GM20000 (cell line): ENCODE data around the gene TELO2.

Experiments
- DNase-seq: peaks from one replicate; pipeline ENCODE4 v3.0.0; 2012; ENCODE audit warnings: low spot score
- CTCF ChIP-seq: IDR thresholded peaks from 2 replicates; pipeline ENCODE4 v1.5.1; 2012; ENCODE audit warnings: mild to moderate bottlenecking, control low read depth; ENCODE audit errors: extremely low read depth, missing control alignments

Gene TELO2

GRCh38 chr16:1485847-1486496, 7.2 kb upstream of the TELO2 start:
- no peak for DNase-seq
- no peak for TF ChIP-seq CTCF

GRCh38 chr16:1486551-1487390, 6.4 kb upstream of the TELO2 start:
- no peak for DNase-seq
- no peak for TF ChIP-seq CTCF

GRCh38 chr16:1487395-1488053, 5.6 kb upstream of the TELO2 start:
- no peak for TF ChIP-seq CTCF
- no peak for DNase-seq

- no peak for DNase-seq
- no peak for TF ChIP-seq CTCF
Measured at GRCh38 chr16:1488054-1488601, 5.0 kb upstream of the TELO2 start.

- no peak for TF ChIP-seq CTCF
- DNase-seq, result no peak
Measured at GRCh38 chr16:1488619-1489018, 4.5 kb upstream of the TELO2 start, which contains the start of gene PTX4. TSS of gene PTX4 (minus strand) at chr16:1488944. CDS start at chr16:1488909, 35 bp downstream.

GRCh38 chr16:1489077-1489476, 4.1 kb upstream of the TELO2 start:
- no peak for DNase-seq
- TF ChIP-seq CTCF, result no peak

GRCh38 chr16:1491327-1491726, 1.8 kb upstream of the TELO2 start:
- TF ChIP-seq CTCF, result no peak
- no peak for DNase-seq
